Esophagus muscularis mucosa (tissue), 4 donors: ENCODE results near the gene NAIF1.

Experiments
- CTCF ChIP-seq, 3 experiments: fragments of 200-600 bp in 2 of 3; fragments of 450-650 bp in 1 of 3; sonication (generic) in 2 of 3; IDR thresholded peaks; one replicate each; pipeline ENCODE4 v1.5.1; 2017 to 2019; ENCODE audit warnings: antibody characterized with exemption in 3 of 3, mild to moderate bottlenecking in 2 of 3, moderate library complexity in 1 of 3
- EP300 ChIP-seq: sonication (generic); formaldehyde crosslinking; IDR thresholded peaks from one replicate; pipeline ENCODE4 v1.6.1; 2017; ENCODE audit warnings: antibody characterized with exemption
- POLR2AphosphoS5 ChIP-seq, 2 donors: sonication (generic); formaldehyde crosslinking; IDR thresholded peaks; one replicate each; pipeline ENCODE4 v1.6.1; 2017; ENCODE audit warnings: antibody characterized with exemption in 2 of 2

- TF ChIP-seq CTCF (IDR thresholded peaks at IDR 0.05) (no peak), EP300 (no peak), POLR2AphosphoS5 (IDR thresholded peaks at IDR 0.05) (peak in 1 of 2 donors; percentile 4)
These were observed 34.6 kb upstream of the NAIF1 start for GRCh38 chr9:128101690-128102089.
